CD4-positive, alpha-beta T cell treated with Interleukin-21 for 1 hour (primary cell): ENCODE data around the gene UBE2E2.

Source experiments
- DNase-seq: peaks from one replicate; pipeline ENCODE4 v3.0.0-alpha.2; 2020

UBE2E2 gene

GRCh38 chr3:23399221-23399620, 196.1 kb downstream of the UBE2E2 start:
- no peak for DNase-seq

- no peak for DNase-seq
These were observed 199.8 kb downstream of the UBE2E2 start for GRCh38 chr3:23402728-23403492.

GRCh38 chr3:23404246-23404645, 201.1 kb downstream of the UBE2E2 start:
- DNase-seq: no peak

- no peak for DNase-seq
These were observed 202.0 kb downstream of the UBE2E2 start for GRCh38 chr3:23405081-23405480.

GRCh38 chr3:23406601-23407000, 203.5 kb downstream of the UBE2E2 start:
- DNase-seq: no peak

GRCh38 chr3:23418026-23418425, 214.9 kb downstream of the UBE2E2 start:
- no peak for DNase-seq

GRCh38 chr3:23421811-23422516, 218.8 kb downstream of the UBE2E2 start:
- no peak for DNase-seq

GRCh38 chr3:23422517-23422851, 219.4 kb downstream of the UBE2E2 start:
- no peak for DNase-seq

GRCh38 chr3:23425410-23425809, 222.3 kb downstream of the UBE2E2 start:
- DNase-seq: no peak

- DNase-seq: no peak
These were observed 227.8 kb downstream of the UBE2E2 start for GRCh38 chr3:23430781-23431398.

- DNase-seq: no peak
These were observed 228.6 kb downstream of the UBE2E2 start for GRCh38 chr3:23431764-23432163.

GRCh38 chr3:23435318-23435717, 232.2 kb downstream of the UBE2E2 start:
- DNase-seq: no peak

GRCh38 chr3:23435904-23436303, 232.8 kb downstream of the UBE2E2 start:
- DNase-seq: no peak

GRCh38 chr3:23437484-23438145, 234.5 kb downstream of the UBE2E2 start:
- no peak for DNase-seq

- DNase-seq: no peak
These were observed 235.5 kb downstream of the UBE2E2 start for GRCh38 chr3:23438657-23439056.

GRCh38 chr3:23439080-23439479, 236.0 kb downstream of the UBE2E2 start:
- no peak for DNase-seq

- DNase-seq: peak; percentile 5
These were observed 237.5 kb downstream of the UBE2E2 start for GRCh38 chr3:23440416-23441294.

GRCh38 chr3:23442598-23443383, 239.7 kb downstream of the UBE2E2 start:
- DNase-seq: peak; percentile 28

- DNase-seq: no peak
These were observed 241.3 kb downstream of the UBE2E2 start for GRCh38 chr3:23444386-23444785.

- DNase-seq: no peak
These were observed 243.2 kb downstream of the UBE2E2 start for GRCh38 chr3:23446301-23446700.

- DNase-seq: no peak
These were observed 245.9 kb downstream of the UBE2E2 start for GRCh38 chr3:23448998-23449537.
